Suprapubic skin (tissue), 3 donors: ENCODE results near the gene CACNA2D3.

ENCODE experiments used
- CTCF ChIP-seq, 2 donors: fragments of 200-600 bp in 1 of 2; fragments of 450-650 bp in 1 of 2; sonication (generic) in 1 of 2; IDR thresholded peaks; one replicate each; pipeline ENCODE4 v1.5.1; 2016 to 2019; ENCODE audit warnings: antibody characterized with exemption in 2 of 2, mild to moderate bottlenecking in 1 of 2, moderate library complexity in 1 of 2
- POLR2A ChIP-seq, 2 donors: fragments of 450-650 bp; IDR thresholded peaks; one replicate each; pipeline ENCODE4 v1.6.1; 2017; ENCODE audit warnings: antibody characterized with exemption in 2 of 2, mild to moderate bottlenecking in 2 of 2, moderate library complexity in 2 of 2

- TF ChIP-seq CTCF (IDR thresholded peaks at IDR 0.05) (no peak), POLR2A (IDR thresholded peaks at IDR 0.05) (no peak)
Observed at GRCh38 chr3:55090291-55090690, 967.9 kb downstream of the CACNA2D3 start.
